SH-SY5Y (cell line): Measurements from ENCODE around the gene ASIC1.

ENCODE experiments used
- GATA2 ChIP-seq: IDR thresholded peaks from 2 replicates; pipeline ENCODE4 v1.6.1; 2011; ENCODE audit warnings: mild to moderate bottlenecking, low read depth, low read length
- GATA3 ChIP-seq: IDR thresholded peaks from 2 replicates; pipeline ENCODE4 v1.6.1; 2011; ENCODE audit warnings: low read depth, mild to moderate bottlenecking, low read length, moderate library complexity

DNA sequence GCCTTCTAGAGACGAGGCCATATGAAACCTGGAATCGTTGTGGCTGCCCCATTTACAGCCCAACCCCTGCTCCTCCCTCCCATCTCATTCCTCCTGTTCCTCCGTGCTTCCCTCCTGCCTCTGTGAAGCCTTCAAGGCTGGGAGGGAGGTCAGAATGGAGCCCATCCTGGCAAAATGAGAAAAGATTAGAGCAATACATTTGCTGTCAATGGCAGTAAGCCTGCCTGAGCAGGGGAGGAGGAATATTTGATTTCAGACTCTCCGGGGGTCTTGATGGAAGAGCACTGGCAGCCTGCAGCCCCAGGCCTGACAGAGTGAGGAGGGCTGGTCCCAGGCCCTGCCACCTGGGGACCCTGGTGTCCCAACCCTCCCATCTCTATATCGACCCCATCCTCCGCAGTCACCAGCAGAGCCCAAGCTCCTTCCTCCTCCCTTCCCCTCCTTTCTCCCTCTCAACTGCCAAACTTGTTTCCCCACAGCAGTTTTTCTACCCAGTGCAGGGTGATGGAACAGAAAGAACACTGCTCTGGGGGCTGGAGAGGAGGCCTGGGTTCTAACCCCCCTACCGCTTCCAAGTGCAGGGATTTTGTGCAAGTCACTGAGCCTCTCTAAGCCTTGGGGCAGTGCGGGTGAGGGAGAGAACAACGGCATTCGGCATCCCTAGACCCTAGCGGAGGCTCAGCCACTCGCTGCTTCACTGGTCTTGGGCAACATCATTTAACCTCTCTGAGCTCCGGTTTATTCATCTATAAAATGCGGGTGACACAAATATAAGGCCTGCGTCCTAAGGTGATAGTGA lies 16.1 kb upstream of the ASIC1 start:
- TF ChIP-seq GATA3: no peak
- no peak for TF ChIP-seq GATA2
